ENCODE results near the gene ARID1A. TPM values are rescaled to one million over a fixed set of nuclear protein-coding genes. Genes with fewer than 3 reads are reported as not detected.

ARID1A gene
- total and polyA plus RNA-seq, 2 of the 4 experiments (the other 2 are of a cell fraction) = 14.0 to 40.7 TPM

GRCh38 chr1:26780344-26780957, 84.6 kb downstream of the ARID1A start:
- ATAC-seq (ENCODE audit: low read depth) = no peak
- peaks cover 49% of the 10 kb centered on the region for H3K36me3 ChIP-seq (ENCODE audit: control insufficient read depth, insufficient read depth, low read length)
- H3K14ac ChIP-seq (replicated peaks; ENCODE audit: low read depth, low read length) = no peak overlapping the region
- no peak overlapping the region for H2AK9ac ChIP-seq (replicated peaks; ENCODE audit: low read depth, low read length, poor library complexity)
- no TSS peak for BruUV-seq (replicated peaks)
- H2AFZ ChIP-seq (replicated peaks; ENCODE audit: low read length, poor library complexity) = no peak overlapping the region
- no peak overlapping the region for H3K27ac ChIP-seq (ENCODE audit: insufficient read depth, low read length)
- no peak overlapping the region for H4K8ac ChIP-seq (ENCODE audit: low read depth in 2 of 2, low read length in 2 of 2)
- intact Hi-C loops (cut with micrococcal nuclease) (no loop called here), in situ Hi-C loops (cut with MboI; ENCODE audit: low sequenced_read_pairs) (no loop called here), dilution Hi-C loops (cut with HindIII; ENCODE audit: low sequenced_read_pairs, unreplicated experiment) (loop anchor here (25.0 kb wide), 1 partner anchor 193 kb away; no protein-coding TSS in a partner anchor)
- H3K56ac ChIP-seq (ENCODE audit: extremely low read depth, insufficient read depth, low read length) = no peak overlapping the region
- no peak for DNase-seq
- CTCF ChIA-PET = no interaction called here
- H2BK120ac ChIP-seq (ENCODE audit: low read depth, low read length) = no peak overlapping the region
- H4K20me1 ChIP-seq (ENCODE audit: insufficient read depth, low read length) = peaks cover 18% of the 10 kb centered on the region
- H4K91ac ChIP-seq (ENCODE audit: insufficient read depth, low read depth, low read length) = no peak overlapping the region
- peaks cover 34% of the 10 kb centered on the region for H3K9me1 ChIP-seq (ENCODE audit: insufficient read depth, low read length)
- H3K4ac ChIP-seq (ENCODE audit: low read depth, low read length) = no peak overlapping the region
- H3K79me1 ChIP-seq (ENCODE audit: low read depth in 1 of 2, low read length in 2 of 2) = peaks cover 60 to 91% of the 10 kb centered on the region in 2 experiments
- H3K4me1 ChIP-seq (ENCODE audit: control insufficient read depth, insufficient read depth, low read length) = peaks cover 15% of the 10 kb centered on the region
- H2BK20ac ChIP-seq (ENCODE audit: low read depth, low read length) = no peak overlapping the region
- H2AK5ac ChIP-seq (ENCODE audit: low read depth, low read length) = no peak overlapping the region
- POLR2A ChIA-PET (ENCODE audit: unreplicated experiment) = interaction anchor here (0.7 kb wide), 1 partner anchor 50 kb away, joined by 6 read pairs; no protein-coding TSS in a partner anchor
- no peaks in the 10 kb centered on the region for H3K9me3 ChIP-seq (ENCODE audit: control insufficient read depth, insufficient read depth, low read length)
- H2BK15ac ChIP-seq (ENCODE audit: low read depth, low read length) = no peak overlapping the region
- no peak overlapping the region for H3K23ac ChIP-seq (ENCODE audit: low read depth, low read length)
- H3K18ac ChIP-seq (ENCODE audit: low read depth, low read length) = no peak overlapping the region
- WGBS, 2 experiments (ENCODE audit: extremely low coverage in 2 of 2, insufficient read length in 1 of 2) = 88% methylated on average over 12 of the region's 21 CpGs; no CpG with 5 or more reads in 1 of the 2 experiments
- TF ChIP-seq FOS (IDR thresholded peaks at IDR 0.05; ENCODE audit: low read depth, low read length) (no peak), POLR2A (IDR thresholded peaks at IDR 0.05; ENCODE audit: low read depth, low read length) (no peak), RAD21 (IDR thresholded peaks at IDR 0.05; ENCODE audit: low read length) (no peak), BHLHE40 (IDR thresholded peaks at IDR 0.05; ENCODE audit: low read depth, low read length) (no peak), MAZ (IDR thresholded peaks at IDR 0.05; ENCODE audit: borderline replicate concordance, low read depth, low read length) (no peak), CHD1 (IDR thresholded peaks at IDR 0.05; ENCODE audit: low read depth, low read length) (no peak)
- peak overlapping the region; percentile 29 for H2BK5ac ChIP-seq (ENCODE audit: low read depth, low read length, poor library complexity, severe bottlenecking)
- no peak overlapping the region for H3K4me3 ChIP-seq (ENCODE audit: insufficient read depth, low read depth, low read length)
- no peak overlapping the region for H3K4me2 ChIP-seq (ENCODE audit: low read depth, low read length)
- H4K5ac ChIP-seq (ENCODE audit: low read depth, low read length) = no peak overlapping the region
- H3K9ac ChIP-seq (ENCODE audit: low read depth, low read length) = no peak overlapping the region
- H3K27me3 ChIP-seq (ENCODE audit: control insufficient read depth, insufficient read depth, low read length) = no peaks in the 10 kb centered on the region
